HUES64 (cell line): Measurements from ENCODE around the gene AMHR2. TPM values are rescaled to one million over a fixed set of nuclear protein-coding genes. Genes with fewer than 3 reads are reported as not detected.
A peak's percentile ranks its signal among the peaks of the same experiment; 100 is the strongest.
"Not testable (repeated sequence)": the region's sequence is repeated elsewhere in the genome, so short reads cannot be mapped to it uniquely, and the experiment has no call there.

Source experiments
- H3K27ac ChIP-seq: 2 replicates; pipeline ENCODE4 v1.7.0; 2013; ENCODE audit warnings: low read depth, low read length, inconsistent platforms
- H3K27me3 ChIP-seq: 2 replicates; pipeline ENCODE4 v1.6.1; 2013; ENCODE audit warnings: mild to moderate bottlenecking, low read length; ENCODE audit not compliant: insufficient read depth
- H3K36me3 ChIP-seq: 2 replicates; pipeline ENCODE4 v1.6.1; 2013; ENCODE audit warnings: mild to moderate bottlenecking, low read length; ENCODE audit not compliant: insufficient read depth
- H3K4me1 ChIP-seq: 2 replicates; pipeline ENCODE4 v1.6.1; 2013; ENCODE audit warnings: mild to moderate bottlenecking, low read length, moderate library complexity; ENCODE audit not compliant: insufficient read depth
- H3K4me3 ChIP-seq: 2 replicates; pipeline ENCODE4 v1.5.1; 2013; ENCODE audit warnings: mild to moderate bottlenecking, low read length, moderate library complexity
- H3K9ac ChIP-seq: 2 replicates; pipeline ENCODE4 v1.6.1; 2013; ENCODE audit warnings: mild to moderate bottlenecking, low read depth, low read length
- H3K9me3 ChIP-seq: 2 replicates; pipeline ENCODE4 v1.6.1; 2013; ENCODE audit warnings: low read depth, low read length; ENCODE audit not compliant: insufficient read depth
- WGBS: fragments of 150-250, 120-280 bp; methylation state at CpG from one replicate; pipeline ENCODE4 v1.1.7; 2013; ENCODE audit warnings: missing lambda C conversion rate; 5-methylcytosine and 5-hydroxymethylcytosine counted together
- polyA plus RNA-seq, 2 experiments: library from polyadenylated mRNA; stranded (reverse); fragments of 50-300 nt; gene quantifications; one replicate each; pipeline ENCODE4 v1.2.3, GENCODE V29; 2013

Gene AMHR2
- 0.35 TPM for polyA plus RNA-seq (2013, experiment 1 of 2)
- 0.57 TPM for polyA plus RNA-seq (2013, experiment 2 of 2)

DNA sequence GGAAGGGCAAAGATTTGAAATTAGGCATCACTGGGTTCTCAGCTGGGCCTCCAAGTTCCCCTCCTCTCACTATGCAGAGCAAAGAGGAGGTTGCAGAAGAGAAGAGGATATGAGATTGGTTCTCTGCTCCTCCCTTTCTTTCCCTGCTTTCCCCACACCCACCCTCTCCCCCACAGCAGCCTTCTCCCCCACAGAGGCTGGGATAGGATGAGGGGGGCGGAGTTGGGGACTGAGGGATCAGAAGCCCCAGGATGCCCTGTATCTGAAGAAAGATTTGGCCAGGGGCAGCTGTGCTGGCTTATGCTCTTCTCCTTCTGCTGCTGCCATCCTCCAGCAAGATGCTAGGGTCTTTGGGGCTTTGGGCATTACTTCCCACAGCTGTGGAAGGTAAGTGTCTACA is at the start of gene AMHR2:
TSS of gene AMHR2 (plus strand) at position 259 of the 400 bp plus-strand sequence. CDS start at position 339, 80 bp downstream.
- 93% methylated on average over 1 of the region's 1 CpG for WGBS
- H3K27me3 ChIP-seq = no peaks in the 10 kb centered on the region

DNA sequence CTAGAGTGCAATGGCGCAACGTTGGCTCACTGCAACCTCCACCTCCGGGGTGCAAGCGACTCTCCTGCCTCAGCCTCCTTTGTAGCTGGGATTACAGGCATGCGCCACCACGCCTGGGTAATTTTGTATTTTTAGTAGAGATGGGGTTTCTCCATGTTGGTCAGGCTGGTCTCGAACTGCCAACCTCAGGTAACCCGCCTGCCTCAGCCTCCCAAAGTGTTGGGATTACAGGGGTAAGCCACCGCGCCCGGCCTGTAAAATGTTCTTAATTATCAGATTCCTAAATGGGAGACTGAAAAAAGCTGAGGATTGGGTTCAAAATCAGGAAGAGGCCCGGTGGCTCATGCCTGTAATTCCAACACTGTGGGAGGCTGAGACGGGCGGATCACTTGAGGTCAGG is 49.4 kb upstream of the AMHR2 start:
- WGBS = 87% methylated on average over 14 of the region's 14 CpGs
- H3K9me3 ChIP-seq, H3K27me3 ChIP-seq, H3K36me3 ChIP-seq, H3K4me3 ChIP-seq, H3K27ac ChIP-seq, H3K9ac ChIP-seq: not testable (repeated sequence)
- H3K4me1 ChIP-seq = peaks cover 24% of the 10 kb centered on the region

More for the DNA sequence above, at the start of gene AMHR2:
- Histone ChIP-seq H3K4me1 (peaks cover 2% of the 10 kb centered on the region; the same call in 1 of the 2 replicates), H3K9ac (no peak within 1 kb of the TSS), H3K36me3 (no peaks in the 10 kb centered on the region), H3K4me3 (no peak within 1 kb of the TSS), H3K27ac (no peak within 1 kb of the TSS), H3K9me3 (no peaks in the 10 kb centered on the region)

GRCh38 chr12:53376747-53377146 is 46.9 kb upstream of the AMHR2 start:
- H3K27me3 ChIP-seq = no peaks in the 10 kb centered on the region
- no peak overlapping the region for H3K9ac ChIP-seq
- no peak overlapping the region for H3K4me3 ChIP-seq
- no peaks in the 10 kb centered on the region for H3K9me3 ChIP-seq
- no CpG with 5 or more reads among the region's 2 CpGs for WGBS
- peaks cover 3% of the 10 kb centered on the region for H3K36me3 ChIP-seq
- H3K27ac ChIP-seq = no peak overlapping the region
- H3K4me1 ChIP-seq = peaks cover 24% of the 10 kb centered on the region

GRCh38 chr12:53378222-53378621 is 45.4 kb upstream of the AMHR2 start:
- H3K27me3 ChIP-seq = no peaks in the 10 kb centered on the region
- WGBS = 93% methylated on average over 12 of the region's 12 CpGs
- H3K27ac ChIP-seq = peak overlapping the region; percentile 94
- H3K4me3 ChIP-seq = 0 out of 2 replicates have a peak overlapping the region, but pooled peaks have one; percentile 56
- peaks cover 17% of the 10 kb centered on the region for H3K36me3 ChIP-seq
- no peaks in the 10 kb centered on the region for H3K9me3 ChIP-seq
- H3K4me1 ChIP-seq = peaks cover 17% of the 10 kb centered on the region
- peak overlapping the region; percentile 77; the same call in 1 of the 2 replicates for H3K9ac ChIP-seq

DNA sequence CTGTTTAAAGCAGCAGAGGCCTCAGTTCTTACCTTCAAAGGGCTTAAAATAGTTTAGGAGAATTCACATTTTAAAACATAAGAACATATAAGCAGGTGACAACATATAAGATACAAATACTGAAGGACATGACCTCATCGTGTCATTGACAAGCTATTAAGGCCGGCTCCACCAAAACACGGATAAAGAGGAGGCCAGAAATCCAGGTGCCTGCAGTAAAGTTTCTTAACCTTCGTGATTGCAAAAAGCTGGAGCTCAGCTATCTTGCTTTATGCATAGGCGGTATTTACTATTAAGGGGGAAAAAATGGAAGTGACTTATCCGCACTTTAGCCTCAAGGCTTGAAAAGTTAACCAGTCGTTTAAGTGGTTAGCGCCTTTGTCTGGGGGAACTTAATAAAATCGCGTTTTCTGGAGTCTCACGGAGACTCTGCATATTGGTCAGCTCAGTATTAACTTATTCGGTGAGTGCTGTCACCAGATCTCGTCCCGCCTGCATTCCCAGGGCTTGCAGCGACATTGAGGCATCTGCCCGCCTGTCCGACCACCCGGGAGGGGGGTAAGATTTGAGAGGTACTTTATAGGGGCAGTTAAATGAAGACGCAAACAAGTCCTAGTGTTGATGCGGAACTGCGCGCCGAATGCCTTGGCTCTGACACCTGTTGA is 44.8 kb upstream of the AMHR2 start:
- peak overlapping the region; percentile 94 for H3K27ac ChIP-seq

DNA sequence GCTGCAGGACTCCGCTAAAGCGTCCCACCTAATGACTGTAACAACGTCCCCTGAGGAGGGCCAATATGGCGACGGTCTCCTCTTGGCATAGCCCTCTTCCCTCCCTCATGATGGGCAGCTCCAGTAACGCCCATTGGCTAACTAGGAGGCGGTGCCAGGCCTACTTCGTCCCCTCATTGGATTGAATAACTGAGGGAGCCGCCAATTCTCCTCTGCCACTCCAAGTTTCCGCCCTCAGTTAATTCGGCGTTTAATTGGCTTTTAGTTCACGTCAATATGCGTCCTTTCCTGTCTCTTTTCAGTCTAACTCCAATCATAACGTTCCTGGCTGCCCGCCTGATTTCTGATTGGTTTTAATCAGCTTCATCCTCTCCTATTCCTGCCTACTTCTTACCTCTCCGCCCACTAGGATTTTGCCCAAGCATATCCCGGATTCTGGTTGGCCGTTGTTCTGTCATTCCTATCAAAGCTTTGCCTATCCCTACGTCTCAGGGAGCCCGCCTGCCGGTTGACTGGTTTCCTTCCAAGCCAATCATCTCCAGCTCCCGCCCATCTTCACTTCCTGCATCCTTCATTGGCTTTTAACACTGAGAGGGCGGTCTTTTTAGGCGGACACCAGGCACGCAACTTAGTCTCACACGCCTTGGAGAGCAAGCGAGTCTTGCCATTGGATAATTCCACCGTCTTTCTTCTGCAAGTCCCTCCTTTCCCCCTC is 44.1 kb upstream of the AMHR2 start:
- WGBS = under 1% methylated on average over 29 of the region's 29 CpGs
- H3K9me3 ChIP-seq = no peaks in the 10 kb centered on the region
- peak overlapping the region; percentile 99 for H3K27ac ChIP-seq
- H3K4me3 ChIP-seq = peak overlapping the region; percentile 56
- peak overlapping the region; percentile 77 for H3K9ac ChIP-seq
- no peaks in the 10 kb centered on the region for H3K27me3 ChIP-seq
- peaks cover 17% of the 10 kb centered on the region for H3K4me1 ChIP-seq
- H3K36me3 ChIP-seq = peaks cover 27% of the 10 kb centered on the region

More for the DNA sequence above, 44.8 kb upstream of the AMHR2 start:
- Histone ChIP-seq H3K9me3 (no peaks in the 10 kb centered on the region), H3K36me3 (peaks cover 23% of the 10 kb centered on the region), H3K4me1 (peaks cover 17% of the 10 kb centered on the region), H3K27me3 (no peaks in the 10 kb centered on the region), H3K4me3 (peak overlapping the region; percentile 56), H3K9ac (peak overlapping the region; percentile 77)
- 22% methylated on average over 23 of the region's 23 CpGs for WGBS

GRCh38 chr12:53380104-53380793 is 43.4 kb upstream of the AMHR2 start, which contains the start of gene SP1:
Gene SP1, plus strand, starts transcription at chr12:53380176. Its CDS starts 116 bp downstream, at chr12:53380292.
- Histone ChIP-seq H3K9me3 (no peaks in the 10 kb centered on the region), H3K4me3 (peak within 1 kb of the TSS; percentile 77), H3K36me3 (peaks cover 29% of the 10 kb centered on the region), H3K4me1 (peaks cover 17% of the 10 kb centered on the region), H3K27ac (peak within 1 kb of the TSS; percentile 99), H3K9ac (peak within 1 kb of the TSS; percentile 82), H3K27me3 (no peaks in the 10 kb centered on the region)
- under 1% methylated on average over 59 of the region's 71 CpGs for WGBS

- no peaks in the 10 kb centered on the region for H3K9me3 ChIP-seq
- H3K27me3 ChIP-seq = no peaks in the 10 kb centered on the region
- H3K4me3 ChIP-seq = peak overlapping the region; percentile 77
- WGBS = 13% methylated on average over 21 of the region's 21 CpGs
- H3K9ac ChIP-seq = peak overlapping the region; percentile 82
- peaks cover 33% of the 10 kb centered on the region for H3K36me3 ChIP-seq
- H3K27ac ChIP-seq = peak overlapping the region; percentile 65
- peaks cover 17% of the 10 kb centered on the region for H3K4me1 ChIP-seq
Measured at GRCh38 chr12:53380794-53381730, 42.6 kb upstream of the AMHR2 start.

DNA sequence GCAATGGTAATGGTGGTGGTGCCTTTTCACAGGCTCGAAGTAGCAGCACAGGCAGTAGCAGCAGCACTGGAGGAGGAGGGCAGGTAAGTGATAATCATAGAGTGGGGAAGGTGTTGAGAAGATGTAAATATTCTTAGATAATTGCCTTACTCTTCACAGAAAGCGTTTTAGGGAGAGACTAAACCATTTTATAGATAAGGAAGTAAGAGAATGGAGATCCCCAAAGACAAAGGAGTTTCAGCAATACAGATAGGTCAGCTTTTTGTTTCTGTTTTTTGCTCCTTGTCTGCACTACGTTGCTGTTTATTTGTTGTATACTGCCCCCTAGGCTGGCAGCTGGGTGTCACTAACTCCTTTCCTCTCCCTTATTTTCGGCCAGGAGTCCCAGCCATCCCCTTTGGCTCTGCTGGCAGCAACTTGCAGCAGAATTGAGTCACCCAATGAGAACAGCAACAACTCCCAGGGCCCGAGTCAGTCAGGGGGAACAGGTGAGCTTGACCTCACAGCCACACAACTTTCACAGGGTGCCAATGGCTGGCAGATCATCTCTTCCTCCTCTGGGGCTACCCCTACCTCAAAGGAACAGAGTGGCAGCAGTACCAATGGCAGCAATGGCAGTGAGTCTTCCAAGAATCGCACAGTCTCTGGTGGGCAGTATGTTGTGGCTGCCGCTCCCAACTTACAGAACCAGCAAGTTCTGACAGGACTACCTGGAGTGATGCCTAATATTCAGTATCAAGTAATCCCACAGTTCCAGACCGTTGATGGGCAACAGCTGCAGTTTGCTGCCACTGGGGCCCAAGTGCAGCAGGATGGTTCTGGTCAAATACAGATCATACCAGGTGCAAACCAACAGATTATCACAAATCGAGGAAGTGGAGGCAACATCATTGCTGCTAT is 41.7 kb upstream of the AMHR2 start:
- WGBS = 78% methylated on average over 9 of the region's 9 CpGs
- H3K9me3 ChIP-seq = no peaks in the 10 kb centered on the region
- H3K36me3 ChIP-seq = peaks cover 40% of the 10 kb centered on the region
- peak overlapping the region; percentile 65 for H3K27ac ChIP-seq
- H3K9ac ChIP-seq = peak overlapping the region; percentile 82; the same call in 1 of the 2 replicates
- H3K4me3 ChIP-seq = peak overlapping the region; percentile 77
- peaks cover 17% of the 10 kb centered on the region for H3K4me1 ChIP-seq
- H3K27me3 ChIP-seq = no peaks in the 10 kb centered on the region
